VCaP (cell line): ENCODE measurements around the gene CCL19.

Source experiments
- H3K27ac ChIP-seq: fragments of 450-650 bp; 2 replicates; pipeline ENCODE4 v1.5.1; 2017
- TF ChIP-seq, protein P1 (sequence below): fragments of 450-650 bp; conservative IDR thresholded peaks from 2 replicates; pipeline ENCODE4 v1.5.1; 2017; ENCODE audit warnings: mild to moderate bottlenecking, moderate library complexity

The CCL19 gene

DNA sequence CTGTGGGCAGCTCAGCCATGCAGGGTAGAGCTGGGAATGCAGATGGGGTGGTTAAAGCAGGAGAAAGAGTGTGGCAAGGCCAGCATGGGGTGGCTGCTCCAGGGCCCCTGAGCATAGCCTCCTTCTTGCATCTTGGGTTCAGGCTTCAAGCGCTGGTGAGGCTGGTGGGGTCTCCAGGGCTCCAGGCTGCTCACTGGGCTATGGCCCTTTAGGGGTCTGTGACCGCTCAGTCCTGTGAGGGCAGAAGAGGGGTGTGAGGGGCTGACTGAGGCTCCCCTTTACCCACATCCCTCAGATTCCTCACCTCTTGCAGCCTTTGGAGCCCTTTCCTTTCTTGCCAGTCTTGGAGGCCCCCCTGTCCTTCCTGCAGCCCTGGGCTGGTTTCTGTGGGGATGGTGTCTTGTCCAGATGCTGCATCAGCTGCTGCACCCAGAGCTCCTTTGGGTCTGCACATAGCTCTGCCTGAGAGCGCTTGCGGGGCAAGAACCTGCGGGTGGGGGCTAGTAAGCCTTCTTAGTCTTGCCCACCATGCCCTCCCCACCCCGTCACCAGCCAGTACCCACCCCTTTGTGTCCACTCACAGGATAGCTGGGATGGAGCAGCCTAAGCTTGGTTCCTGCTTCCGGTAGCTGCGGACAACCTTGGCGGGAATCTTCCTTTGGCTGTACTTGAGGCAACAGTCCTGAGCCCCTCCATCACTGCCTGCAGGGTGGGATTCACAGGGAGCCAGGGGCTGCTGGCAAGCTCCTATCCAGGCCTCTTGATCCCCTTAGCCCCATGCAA is 18.3 kb upstream of the CCL19 start:
- no peak overlapping the region for H3K27ac ChIP-seq
- TF ChIP-seq, protein P1, sequence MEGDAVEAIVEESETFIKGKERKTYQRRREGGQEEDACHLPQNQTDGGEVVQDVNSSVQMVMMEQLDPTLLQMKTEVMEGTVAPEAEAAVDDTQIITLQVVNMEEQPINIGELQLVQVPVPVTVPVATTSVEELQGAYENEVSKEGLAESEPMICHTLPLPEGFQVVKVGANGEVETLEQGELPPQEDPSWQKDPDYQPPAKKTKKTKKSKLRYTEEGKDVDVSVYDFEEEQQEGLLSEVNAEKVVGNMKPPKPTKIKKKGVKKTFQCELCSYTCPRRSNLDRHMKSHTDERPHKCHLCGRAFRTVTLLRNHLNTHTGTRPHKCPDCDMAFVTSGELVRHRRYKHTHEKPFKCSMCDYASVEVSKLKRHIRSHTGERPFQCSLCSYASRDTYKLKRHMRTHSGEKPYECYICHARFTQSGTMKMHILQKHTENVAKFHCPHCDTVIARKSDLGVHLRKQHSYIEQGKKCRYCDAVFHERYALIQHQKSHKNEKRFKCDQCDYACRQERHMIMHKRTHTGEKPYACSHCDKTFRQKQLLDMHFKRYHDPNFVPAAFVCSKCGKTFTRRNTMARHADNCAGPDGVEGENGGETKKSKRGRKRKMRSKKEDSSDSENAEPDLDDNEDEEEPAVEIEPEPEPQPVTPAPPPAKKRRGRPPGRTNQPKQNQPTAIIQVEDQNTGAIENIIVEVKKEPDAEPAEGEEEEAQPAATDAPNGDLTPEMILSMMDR = no peak

DNA sequence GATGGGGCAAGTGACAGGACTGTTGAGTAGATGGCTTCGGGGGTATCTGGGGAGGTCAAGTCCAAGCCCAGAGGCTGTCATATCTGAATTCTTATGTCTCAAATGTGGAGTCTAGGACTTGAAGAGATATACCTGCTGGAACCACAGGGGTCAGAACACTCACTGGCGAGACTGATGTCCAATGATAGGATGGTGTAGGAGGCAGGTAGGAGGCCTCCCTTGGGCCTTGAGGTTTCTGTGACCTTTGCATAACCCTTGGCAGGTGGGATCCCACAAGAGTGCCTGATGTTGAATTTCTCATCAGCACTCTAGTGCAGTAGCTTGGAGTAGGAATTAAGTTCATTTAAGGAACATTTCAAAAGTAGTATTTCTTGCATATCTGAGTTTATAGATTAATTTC is 16.1 kb upstream of the CCL19 start:
- TF ChIP-seq, protein P1 = no peak
- no peak overlapping the region for H3K27ac ChIP-seq

DNA sequence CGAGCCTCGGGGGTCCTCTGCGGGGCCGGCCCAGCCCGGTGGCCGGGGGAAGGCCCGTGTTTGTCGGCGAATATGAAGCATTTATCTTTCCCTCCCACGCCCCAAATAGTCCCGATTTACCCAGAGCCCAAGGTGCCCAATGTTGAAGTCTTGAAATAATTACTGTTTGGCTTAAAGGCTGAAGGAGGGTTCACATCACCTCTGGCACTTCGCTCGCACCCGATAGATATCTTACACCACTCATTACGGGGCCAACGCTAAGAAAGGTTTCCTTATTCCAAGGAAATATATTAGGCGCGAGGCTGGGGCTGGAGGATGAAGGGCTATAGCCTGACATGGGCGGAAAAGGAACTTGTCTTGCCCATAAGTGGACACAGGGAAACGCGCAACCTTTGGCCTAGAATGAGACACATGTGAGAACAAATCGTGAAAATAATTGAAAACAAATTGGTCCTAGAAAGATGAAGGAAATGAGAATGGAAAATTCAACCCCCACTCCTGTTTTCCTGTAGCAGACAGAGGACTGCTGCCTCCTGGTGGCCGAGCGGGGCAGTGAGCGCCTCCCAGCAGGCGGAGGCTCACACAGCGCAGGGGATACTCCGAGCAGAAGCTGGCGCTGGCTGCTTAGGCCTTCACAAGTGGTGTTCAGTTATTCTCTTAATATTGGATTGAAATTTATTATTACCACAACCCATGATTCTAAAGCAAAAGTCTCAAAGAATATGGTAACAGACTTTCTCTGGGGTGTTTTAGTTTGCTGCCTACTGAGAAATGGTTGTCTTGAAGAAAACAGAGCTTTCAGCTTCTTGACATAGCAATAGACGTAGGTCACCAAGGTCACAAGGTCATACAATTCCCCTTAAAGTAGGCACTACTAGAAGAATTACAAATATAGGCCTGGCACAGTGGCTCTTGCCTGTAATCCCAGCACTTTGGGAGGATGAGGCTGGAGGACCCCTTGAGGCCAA is 11.0 kb upstream of the CCL19 start:
- peak overlapping the region; percentile 25; the same call in 1 of the 2 replicates for H3K27ac ChIP-seq
- TF ChIP-seq, protein P1 = peak; percentile 88

DNA sequence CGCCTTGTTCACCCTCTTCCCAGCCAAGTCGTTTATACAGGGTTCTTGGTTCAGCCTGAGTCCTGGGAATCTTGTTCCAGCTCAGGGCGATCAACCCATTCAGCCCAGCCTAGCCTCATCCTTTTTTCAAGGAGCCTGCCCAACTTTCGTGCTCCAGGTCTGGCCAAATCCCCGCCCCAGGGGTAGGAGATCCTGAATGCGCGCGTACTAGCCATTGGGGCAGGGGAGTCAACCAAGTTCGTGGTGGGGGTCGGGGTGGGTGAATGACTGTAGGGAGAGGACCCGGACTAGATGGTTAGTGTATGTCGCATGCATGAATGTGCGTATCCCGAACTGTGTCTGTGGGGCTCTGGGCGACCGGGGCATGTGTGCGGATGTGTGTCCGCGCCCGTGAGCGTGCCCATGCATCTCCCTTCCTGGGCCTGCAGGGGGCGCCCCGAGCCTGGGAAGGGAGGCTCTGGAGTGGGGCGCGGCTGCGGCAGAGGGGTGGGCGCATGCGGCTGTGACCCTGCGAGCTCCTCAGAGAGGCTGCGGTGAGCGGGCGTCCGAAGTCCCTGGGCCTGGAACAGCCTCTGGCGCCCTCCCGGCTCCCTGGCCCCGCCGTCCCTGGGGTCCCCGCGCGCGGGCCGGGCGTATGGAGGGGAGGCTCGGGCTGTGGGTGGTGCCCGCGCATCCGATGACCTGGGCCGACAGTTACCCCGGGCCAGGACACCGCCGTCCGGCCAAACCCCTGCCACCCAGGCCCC is 10.1 kb upstream of the CCL19 start:
- peak overlapping the region; percentile 25; the same call in 1 of the 2 replicates for H3K27ac ChIP-seq
- TF ChIP-seq, protein P1 = peak; percentile 89

DNA sequence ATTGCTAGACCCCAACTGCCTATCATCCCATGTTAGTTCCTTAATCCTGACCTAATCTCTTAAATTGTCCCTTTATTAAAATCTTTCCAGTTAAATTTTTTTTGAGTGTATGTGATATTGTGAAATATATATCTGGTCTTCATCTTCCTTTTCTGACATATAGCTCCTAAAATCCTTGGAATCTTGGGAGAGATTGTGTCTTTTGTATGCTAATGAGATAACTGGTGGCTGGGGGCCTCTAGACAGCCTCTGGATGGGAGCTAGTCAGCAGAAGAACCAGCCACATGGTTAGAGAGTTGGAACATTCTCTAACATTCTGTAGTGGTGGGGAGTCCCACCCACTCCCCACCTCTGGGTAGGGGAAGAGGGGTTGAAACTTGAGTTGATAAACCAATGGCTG is 3.7 kb upstream of the CCL19 start:
- TF ChIP-seq, protein P1 = no peak
- H3K27ac ChIP-seq = no peak overlapping the region

DNA sequence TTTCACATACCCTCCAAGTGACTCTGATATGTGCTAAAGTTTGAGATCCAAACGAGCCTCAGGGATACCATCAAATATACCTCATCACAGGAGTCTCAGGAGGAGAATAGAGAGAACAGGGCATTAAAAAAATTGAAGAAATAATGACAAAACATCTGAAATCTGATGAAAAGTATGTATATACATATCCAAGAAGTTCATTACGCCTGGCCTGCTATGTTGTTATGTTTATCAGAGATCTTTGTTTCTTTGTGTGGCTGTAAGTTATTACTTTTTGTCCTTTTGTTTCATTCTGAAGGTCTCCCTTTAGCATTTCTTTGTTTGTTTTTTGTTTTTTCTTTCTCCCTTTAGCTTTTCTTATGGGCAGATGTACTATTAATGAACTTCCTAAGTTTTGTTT is 2.5 kb upstream of the CCL19 start:
- TF ChIP-seq, protein P1 = no peak
- H3K27ac ChIP-seq = no peak overlapping the region
